Muscle layer of colon (tissue), 2 donors: Measurements from ENCODE around the gene NOP14.

Experiments used
- H3K27ac ChIP-seq: one replicate; pipeline ENCODE4 v1.7.0; 2013; ENCODE audit warnings: low read depth, mild to moderate bottlenecking, low read length, moderate library complexity
- H3K27me3 ChIP-seq, 2 donors: one replicate each; pipeline ENCODE4 v1.7.0; 2013; ENCODE audit warnings: low read length in 2 of 2, mild to moderate bottlenecking in 2 of 2; ENCODE audit not compliant: insufficient read depth in 2 of 2, control insufficient read depth in 1 of 2
- H3K36me3 ChIP-seq: one replicate; pipeline ENCODE4 v1.7.0; 2013; ENCODE audit warnings: mild to moderate bottlenecking, low read length; ENCODE audit not compliant: insufficient read depth
- H3K4me1 ChIP-seq: one replicate; pipeline ENCODE4 v1.7.0; 2013; ENCODE audit warnings: mild to moderate bottlenecking, low read length; ENCODE audit not compliant: insufficient read depth
- H3K4me3 ChIP-seq, 2 donors: one replicate each; pipeline ENCODE4 v1.7.0; 2013; ENCODE audit warnings: low read length in 2 of 2, low read depth in 1 of 2, mild to moderate bottlenecking in 1 of 2, moderate library complexity in 1 of 2
- H3K9ac ChIP-seq: one replicate; pipeline ENCODE4 v1.7.0; 2013; ENCODE audit warnings: low read length
- H3K9me3 ChIP-seq: one replicate; pipeline ENCODE4 v1.7.0; 2013; ENCODE audit warnings: mild to moderate bottlenecking, low read length
- donor health status: abdominal sarcoma.
- donor health status: Adenocarcinoma of cecum.

Gene NOP14

DNA sequence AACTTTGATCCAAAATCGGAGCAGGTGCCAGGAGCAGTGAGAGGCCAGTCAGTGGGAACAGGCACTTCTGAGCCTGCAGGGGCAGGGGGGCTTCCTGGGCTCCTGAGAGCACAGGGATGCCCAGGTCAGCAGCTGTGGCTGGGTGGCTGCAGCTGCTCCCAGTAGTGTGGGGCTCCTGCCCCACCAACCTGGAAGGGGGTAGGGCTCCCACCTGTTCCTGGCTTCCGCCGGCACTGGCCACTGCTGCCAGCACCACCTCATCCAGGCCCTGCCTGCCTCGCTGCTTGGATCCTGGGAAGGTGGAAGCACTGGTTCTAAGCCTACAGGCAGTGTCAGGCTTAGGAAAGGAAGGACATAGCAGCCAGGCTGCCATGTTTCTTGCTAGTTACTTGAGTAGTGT lies 18.8 kb upstream of the NOP14 start:
- no peak overlapping the region for H3K4me3 ChIP-seq
- H3K27ac ChIP-seq: no peak overlapping the region
- no peaks in the 10 kb centered on the region for H3K4me1 ChIP-seq
- no peaks in the 10 kb centered on the region for H3K27me3 ChIP-seq
- H3K9ac ChIP-seq: no peak overlapping the region
- no peaks in the 10 kb centered on the region for H3K36me3 ChIP-seq
- no peaks in the 10 kb centered on the region for H3K9me3 ChIP-seq

- Histone ChIP-seq H3K9ac (no peak overlapping the region), H3K36me3 (no peaks in the 10 kb centered on the region), H3K9me3 (no peaks in the 10 kb centered on the region), H3K27ac (no peak overlapping the region), H3K4me1 (no peaks in the 10 kb centered on the region), H3K27me3 (no peaks in the 10 kb centered on the region), H3K4me3 (no peak overlapping the region)
Observed at GRCh38 chr4:2981256-2981819, 18.1 kb upstream of the NOP14 start.

DNA sequence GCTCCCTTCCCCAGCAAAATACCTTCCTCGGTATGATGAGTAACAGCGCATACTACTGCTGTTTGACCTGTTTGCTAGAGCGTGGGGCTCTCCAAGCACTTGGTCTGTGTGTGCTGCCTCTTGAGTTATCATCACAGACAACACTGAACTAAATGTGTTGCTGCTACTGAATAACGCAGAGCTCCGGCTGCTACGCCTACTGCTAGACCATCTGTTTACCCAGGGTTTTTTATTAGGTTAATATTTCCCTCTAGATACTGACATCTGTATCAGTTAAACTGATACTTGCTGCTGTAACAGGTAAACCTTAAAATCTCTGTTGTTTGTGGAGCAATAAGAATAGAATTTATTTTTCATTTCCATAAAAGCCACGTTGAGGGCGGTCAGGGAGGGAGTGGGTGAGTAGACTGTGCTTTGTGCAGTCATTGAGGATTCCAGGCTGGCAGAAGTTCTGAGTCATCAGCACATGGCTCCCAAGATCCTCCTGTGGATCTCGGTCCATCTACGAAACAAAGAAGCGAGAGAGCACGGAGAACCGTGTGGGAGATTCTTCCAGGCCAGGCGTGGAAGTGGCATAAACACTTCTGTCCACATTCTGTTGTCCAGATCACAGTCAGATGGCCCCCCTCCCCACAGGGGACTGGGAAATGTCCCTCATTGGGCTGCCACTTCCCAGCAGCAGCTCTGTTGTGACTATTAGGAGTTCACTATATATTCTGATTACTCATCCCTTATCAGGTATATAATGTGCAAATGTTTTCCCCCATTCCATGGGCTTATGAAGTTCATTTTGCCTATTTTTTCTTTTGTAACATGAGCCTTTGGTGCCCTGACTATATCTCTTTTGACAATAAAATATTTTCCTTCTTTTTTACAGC lies 14.2 kb upstream of the NOP14 start:
- Histone ChIP-seq H3K9me3 (no peaks in the 10 kb centered on the region), H3K36me3 (no peaks in the 10 kb centered on the region), H3K9ac (no peak overlapping the region), H3K4me1 (no peaks in the 10 kb centered on the region), H3K27ac (no peak overlapping the region), H3K27me3 (no peaks in the 10 kb centered on the region), H3K4me3 (no peak overlapping the region)

GRCh38 chr4:2971275-2971674 lies 8.1 kb upstream of the NOP14 start:
- Histone ChIP-seq H3K27ac (no peak overlapping the region), H3K4me3 (no peak overlapping the region)

GRCh38 chr4:2968381-2968780 lies 5.2 kb upstream of the NOP14 start:
- Histone ChIP-seq H3K4me1 (peaks cover 11% of the 10 kb centered on the region), H3K4me3 (no peak overlapping the region), H3K9me3 (no peaks in the 10 kb centered on the region), H3K9ac (no peak overlapping the region), H3K27ac (no peak overlapping the region), H3K36me3 (no peaks in the 10 kb centered on the region), H3K27me3 (no peaks in the 10 kb centered on the region)

More at GRCh38 chr4:2971275-2971674, 8.1 kb upstream of the NOP14 start:
- Histone ChIP-seq H3K9me3 (no peaks in the 10 kb centered on the region), H3K4me1 (no peaks in the 10 kb centered on the region), H3K36me3 (no peaks in the 10 kb centered on the region), H3K27me3 (no peaks in the 10 kb centered on the region), H3K9ac (no peak overlapping the region)

- H3K9me3 ChIP-seq: no peaks in the 10 kb centered on the region
- no peaks in the 10 kb centered on the region for H3K36me3 ChIP-seq
- H3K4me1 ChIP-seq: peaks cover 25% of the 10 kb centered on the region
- H3K27ac ChIP-seq: no peak overlapping the region
- no peak overlapping the region for H3K4me3 ChIP-seq
- H3K27me3 ChIP-seq: no peaks in the 10 kb centered on the region
- no peak overlapping the region for H3K9ac ChIP-seq
Observed at GRCh38 chr4:2965262-2965661, 2.1 kb upstream of the NOP14 start.

DNA sequence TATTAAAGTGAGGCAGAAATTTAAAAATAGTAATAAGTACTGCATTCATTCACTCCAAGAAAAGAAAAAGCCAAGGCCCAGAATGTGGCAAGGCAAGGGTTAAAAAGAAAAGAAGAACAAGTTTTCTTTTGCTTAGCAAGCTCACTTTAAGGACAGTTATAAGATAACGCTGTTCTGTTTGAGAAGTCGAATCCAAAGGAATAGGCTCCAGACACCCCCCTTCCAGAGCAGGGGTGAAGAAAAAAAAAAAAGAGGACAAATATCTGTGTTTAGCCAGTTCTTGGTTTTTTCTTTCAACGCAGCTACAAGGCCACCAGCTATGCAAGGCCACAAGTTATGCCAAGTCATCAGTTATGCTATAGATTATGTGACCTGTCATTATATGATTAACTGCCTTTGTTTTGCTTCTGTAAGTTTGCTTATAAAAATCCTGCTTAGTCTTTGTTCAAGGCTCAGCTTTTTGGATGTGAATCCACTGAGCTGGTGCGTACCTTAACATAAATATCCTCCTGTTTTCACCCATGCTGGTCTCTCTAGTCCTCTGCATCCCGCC lies 1.6 kb upstream of the NOP14 start:
- peaks cover 25% of the 10 kb centered on the region for H3K4me1 ChIP-seq
- no peak overlapping the region for H3K9ac ChIP-seq
- peak overlapping the region in 1 of 2 donors; percentile 78 for H3K4me3 ChIP-seq
- H3K36me3 ChIP-seq: no peaks in the 10 kb centered on the region
- H3K27me3 ChIP-seq: no peaks in the 10 kb centered on the region
- H3K27ac ChIP-seq: no peak overlapping the region
- H3K9me3 ChIP-seq: no peaks in the 10 kb centered on the region

DNA sequence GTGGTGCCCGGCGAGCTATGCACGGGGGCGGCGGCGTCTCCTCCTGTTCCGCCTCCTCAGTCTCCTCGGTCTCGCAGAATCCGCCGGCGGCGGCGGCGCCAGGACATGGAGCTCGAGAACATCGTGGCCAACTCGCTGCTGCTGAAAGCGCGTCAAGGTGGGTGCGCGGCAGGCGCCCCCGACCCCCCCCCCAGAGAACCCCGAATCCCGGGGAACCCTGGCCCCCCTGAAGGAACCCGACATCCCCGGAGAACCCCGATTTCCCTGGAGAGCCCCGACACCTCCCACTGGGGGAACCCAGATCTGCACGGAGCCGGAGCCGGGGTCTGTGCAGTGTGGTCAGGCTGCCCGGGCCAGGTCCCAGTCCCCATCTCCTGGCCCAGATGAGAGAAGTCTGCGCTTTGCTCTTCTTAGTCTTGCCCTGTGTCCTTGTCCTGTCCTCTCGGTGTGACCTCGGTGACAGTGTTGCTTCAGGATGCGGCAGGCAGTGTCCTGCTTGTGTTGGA lies 813 bp upstream of the NOP14 start:
- peak overlapping the region; percentile 76 for H3K9ac ChIP-seq
- H3K27me3 ChIP-seq: no peaks in the 10 kb centered on the region
- peak overlapping the region; percentile 93 for H3K27ac ChIP-seq
- H3K36me3 ChIP-seq: no peaks in the 10 kb centered on the region
- no peaks in the 10 kb centered on the region for H3K9me3 ChIP-seq
- H3K4me1 ChIP-seq: peaks cover 25% of the 10 kb centered on the region
- peak overlapping the region; percentile 78 to 98 for H3K4me3 ChIP-seq

DNA sequence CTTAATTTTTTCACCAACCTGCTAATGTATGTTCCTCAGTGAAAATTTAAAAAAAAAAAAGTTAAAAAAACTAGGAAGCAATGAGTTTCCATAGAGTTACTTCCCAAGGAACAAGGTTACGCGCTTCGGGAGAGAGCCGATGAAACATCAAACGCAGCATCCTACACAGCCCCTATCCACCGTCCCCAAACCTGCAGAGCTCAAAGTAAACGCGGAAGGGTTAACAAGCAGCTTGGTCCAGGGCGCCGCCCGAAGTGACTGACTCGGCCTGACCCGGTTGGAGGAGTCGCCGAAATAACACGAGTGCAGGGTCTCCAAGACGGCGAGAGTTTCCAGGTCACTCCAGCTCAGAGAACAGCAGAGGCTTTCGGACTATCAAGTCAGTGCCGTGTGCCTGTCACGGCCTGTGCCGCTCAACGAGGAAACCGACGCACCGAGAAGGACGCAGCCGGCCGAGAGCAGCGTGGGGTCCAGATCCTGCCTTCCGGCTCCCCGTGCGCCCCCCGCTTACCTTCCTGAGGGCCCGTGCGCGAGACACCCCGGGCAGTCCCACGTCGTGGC lies 512 bp downstream of the NOP14 start:
- no peaks in the 10 kb centered on the region for H3K36me3 ChIP-seq
- H3K4me3 ChIP-seq: peak overlapping the region; percentile 78 to 98
- H3K27ac ChIP-seq: peak overlapping the region; percentile 93
- H3K4me1 ChIP-seq: peaks cover 25% of the 10 kb centered on the region
- peak overlapping the region; percentile 56 for H3K9ac ChIP-seq
- H3K9me3 ChIP-seq: no peaks in the 10 kb centered on the region
- H3K27me3 ChIP-seq: no peaks in the 10 kb centered on the region

DNA sequence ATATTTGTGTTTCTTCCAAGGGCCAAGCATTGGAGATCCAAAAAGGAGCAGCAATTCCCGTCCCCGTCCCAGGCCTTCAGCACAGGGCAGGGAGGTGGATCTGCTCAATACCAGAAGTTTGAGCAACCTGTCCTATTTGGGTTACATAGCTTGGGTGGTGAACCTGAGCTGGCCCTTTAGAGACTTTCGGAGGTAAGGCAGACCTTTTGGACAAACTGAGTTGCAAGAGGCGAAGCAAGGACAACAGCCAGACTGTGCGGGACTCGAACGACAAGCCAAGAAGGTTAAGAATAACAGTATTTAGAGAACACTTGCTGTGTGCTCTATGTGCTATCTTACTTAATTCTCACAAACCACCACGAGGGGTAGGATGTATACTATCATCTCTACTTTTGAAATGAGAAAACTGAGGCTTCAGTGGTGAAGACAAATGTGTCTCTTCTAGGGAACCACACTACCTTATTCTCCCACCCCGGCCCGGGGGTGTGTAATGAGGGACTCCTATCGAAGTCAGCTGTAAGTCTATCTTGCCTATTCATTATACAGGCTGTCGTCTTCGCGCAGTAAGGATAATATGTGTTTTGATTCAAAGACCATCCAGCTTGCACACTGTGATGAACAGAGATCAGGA lies 1.3 kb downstream of the NOP14 start:
- Histone ChIP-seq H3K4me3 (peak overlapping the region; percentile 78 to 98), H3K9ac (peak overlapping the region; percentile 56), H3K36me3 (peaks cover 7% of the 10 kb centered on the region), H3K4me1 (peaks cover 25% of the 10 kb centered on the region), H3K27ac (peak overlapping the region; percentile 93), H3K9me3 (no peaks in the 10 kb centered on the region), H3K27me3 (no peaks in the 10 kb centered on the region)

- Histone ChIP-seq H3K9me3 (no peaks in the 10 kb centered on the region), H3K36me3 (peaks cover 12% of the 10 kb centered on the region), H3K27me3 (no peaks in the 10 kb centered on the region), H3K4me3 (peak overlapping the region in 1 of 2 donors; percentile 78), H3K27ac (no peak overlapping the region), H3K9ac (no peak overlapping the region), H3K4me1 (peaks cover 25% of the 10 kb centered on the region)
Observed at GRCh38 chr4:2961421-2961810, 1.8 kb downstream of the NOP14 start.
